GM10266 (cell line): ENCODE data around the gene SMURF1.
A peak's percentile ranks its signal among the peaks of the same experiment; 100 is the strongest.
"Not testable (repeated sequence)": the region's sequence is repeated elsewhere in the genome, so short reads cannot be mapped to it uniquely, and the experiment has no call there.

Experiments
- DNase-seq: peaks from one replicate; pipeline ENCODE4 v3.0.0; 2012; ENCODE audit errors: extremely low spot score
- TF ChIP-seq, protein P1 (sequence below): IDR thresholded peaks from 2 replicates; pipeline ENCODE4 v1.5.1; 2012; ENCODE audit warnings: mild to moderate bottlenecking, low read depth; ENCODE audit not compliant: control insufficient read depth, insufficient read depth; ENCODE audit errors: missing control alignments

The SMURF1 gene

DNA sequence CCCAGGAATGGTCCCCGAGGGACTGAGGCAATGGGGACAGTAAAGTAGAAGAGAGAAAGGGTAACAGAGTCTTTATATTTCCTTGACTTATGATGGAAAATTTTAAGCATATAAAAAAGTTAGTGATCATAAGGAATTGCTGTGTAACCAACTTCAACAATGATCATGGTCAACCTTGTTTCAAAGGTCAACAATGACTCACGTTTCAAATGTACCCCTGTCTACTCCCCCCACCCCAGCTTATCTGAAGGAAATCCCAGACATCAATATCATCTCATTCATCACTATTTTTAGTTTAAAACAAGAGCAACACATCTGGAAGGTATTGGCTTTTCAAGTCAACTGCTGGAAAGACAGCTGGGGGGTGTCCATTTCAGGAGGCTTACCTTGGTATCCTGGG is 92.9 kb downstream of the SMURF1 start:
- DNase-seq: no peak
- TF ChIP-seq, protein P1, sequence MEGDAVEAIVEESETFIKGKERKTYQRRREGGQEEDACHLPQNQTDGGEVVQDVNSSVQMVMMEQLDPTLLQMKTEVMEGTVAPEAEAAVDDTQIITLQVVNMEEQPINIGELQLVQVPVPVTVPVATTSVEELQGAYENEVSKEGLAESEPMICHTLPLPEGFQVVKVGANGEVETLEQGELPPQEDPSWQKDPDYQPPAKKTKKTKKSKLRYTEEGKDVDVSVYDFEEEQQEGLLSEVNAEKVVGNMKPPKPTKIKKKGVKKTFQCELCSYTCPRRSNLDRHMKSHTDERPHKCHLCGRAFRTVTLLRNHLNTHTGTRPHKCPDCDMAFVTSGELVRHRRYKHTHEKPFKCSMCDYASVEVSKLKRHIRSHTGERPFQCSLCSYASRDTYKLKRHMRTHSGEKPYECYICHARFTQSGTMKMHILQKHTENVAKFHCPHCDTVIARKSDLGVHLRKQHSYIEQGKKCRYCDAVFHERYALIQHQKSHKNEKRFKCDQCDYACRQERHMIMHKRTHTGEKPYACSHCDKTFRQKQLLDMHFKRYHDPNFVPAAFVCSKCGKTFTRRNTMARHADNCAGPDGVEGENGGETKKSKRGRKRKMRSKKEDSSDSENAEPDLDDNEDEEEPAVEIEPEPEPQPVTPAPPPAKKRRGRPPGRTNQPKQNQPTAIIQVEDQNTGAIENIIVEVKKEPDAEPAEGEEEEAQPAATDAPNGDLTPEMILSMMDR: no peak

DNA sequence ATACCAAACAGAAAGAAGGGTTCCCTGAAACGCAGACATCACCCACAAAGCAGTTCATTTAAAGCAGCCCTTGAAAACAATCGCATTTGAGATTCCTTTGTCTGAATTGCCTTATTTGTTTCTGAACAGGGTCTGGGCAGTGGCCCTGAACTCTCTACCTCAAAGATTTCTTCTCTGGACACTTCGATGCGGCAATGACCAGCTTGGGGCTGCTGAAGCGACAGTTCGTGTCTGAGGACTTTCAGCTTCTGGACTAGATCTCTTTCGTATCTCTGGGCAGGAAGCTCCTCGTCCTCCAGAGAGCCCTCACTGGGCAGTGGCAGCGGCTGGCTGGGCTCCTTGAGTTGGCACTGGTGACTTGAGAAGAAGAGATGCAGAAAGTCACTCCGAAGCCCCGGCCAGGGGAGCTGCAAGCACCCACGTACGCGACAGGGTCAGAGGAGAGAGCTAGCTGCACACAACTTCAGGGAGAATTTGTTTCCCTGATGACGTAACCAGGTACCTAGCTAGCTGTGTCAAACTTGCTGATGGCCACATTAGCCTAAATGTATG is 96.3 kb downstream of the SMURF1 start:
- TF ChIP-seq, protein P1: no peak
- DNase-seq: no peak

DNA sequence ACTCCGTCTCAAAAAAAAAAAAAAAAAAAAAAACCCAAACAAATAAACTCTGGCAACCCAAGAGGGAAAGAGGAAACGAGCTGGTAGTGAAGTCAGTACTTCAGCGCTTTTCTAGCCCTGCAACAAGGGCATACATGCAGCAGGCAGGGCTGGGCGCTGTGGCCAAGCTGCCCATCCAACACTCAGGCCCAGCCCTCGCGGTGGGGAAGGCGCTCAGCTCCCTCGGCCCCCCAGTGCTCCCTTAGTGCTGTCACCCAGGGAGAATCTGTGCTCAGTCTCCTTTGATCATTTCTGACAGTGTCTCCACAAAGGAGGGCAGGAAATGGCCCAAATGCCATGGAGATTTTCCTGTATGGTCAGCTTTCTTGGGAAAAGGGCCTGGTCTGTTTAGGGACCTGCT is 97.2 kb downstream of the SMURF1 start:
- TF ChIP-seq, protein P1: no peak
- DNase-seq: no peak

DNA sequence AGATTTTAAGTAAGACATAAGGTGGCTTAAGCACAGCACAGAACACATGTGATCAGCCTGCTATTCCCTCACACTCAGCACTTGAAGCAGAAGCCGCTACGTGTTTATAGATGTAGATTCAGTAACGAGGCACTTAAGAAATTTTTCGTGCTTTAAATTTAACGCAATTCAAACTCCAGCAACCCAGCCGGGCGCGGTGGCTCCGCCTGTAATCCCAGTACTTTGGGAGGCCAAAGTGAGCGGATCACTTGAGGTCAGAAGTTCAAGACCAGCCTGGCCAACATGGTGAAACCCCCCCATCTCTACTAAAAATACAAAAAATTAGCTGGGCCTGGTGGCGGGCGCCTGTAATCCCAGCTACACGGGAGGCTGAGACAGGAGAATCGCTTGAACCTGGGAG is 97.6 kb downstream of the SMURF1 start:
- not testable (repeated sequence) for DNase-seq

DNA sequence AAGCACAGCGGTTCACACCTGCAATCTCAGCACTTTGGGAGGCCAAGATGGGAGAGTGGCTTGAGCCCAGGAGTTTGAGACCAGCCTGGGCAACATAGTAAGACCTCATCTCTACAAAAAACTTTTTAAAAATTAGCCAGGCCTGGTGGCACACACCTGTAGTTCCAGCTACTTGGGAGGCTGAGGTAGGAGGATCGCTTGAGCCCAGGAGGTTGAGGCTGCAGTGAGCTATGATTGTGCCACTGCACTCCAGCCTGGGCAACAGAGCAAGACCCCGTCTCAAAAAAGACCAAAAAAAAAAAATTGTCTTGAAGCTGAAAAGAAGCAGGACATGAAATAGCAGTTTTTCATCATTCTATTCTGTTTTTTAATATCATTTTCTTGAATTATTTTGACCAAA is 99.0 kb downstream of the SMURF1 start:
- not testable (repeated sequence) for DNase-seq

DNA sequence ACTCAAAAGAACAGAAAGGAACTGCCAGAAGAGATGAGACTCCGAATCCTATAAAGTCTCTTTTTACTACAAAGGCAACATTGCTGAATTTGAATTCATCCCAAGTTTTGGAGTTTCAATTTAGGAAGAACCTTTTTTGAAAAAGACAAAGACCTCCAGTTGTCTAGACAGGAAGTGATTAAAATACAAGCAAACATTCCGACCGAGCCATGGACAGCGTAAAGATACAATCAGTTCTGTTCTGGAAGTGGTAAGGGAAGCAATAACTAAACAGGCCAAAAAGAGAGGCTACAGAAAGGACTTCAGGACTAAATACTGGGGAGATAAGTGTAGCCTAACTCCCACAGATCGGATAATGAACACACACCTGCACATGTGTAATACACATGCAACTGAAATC is 101.0 kb downstream of the SMURF1 start:
- DNase-seq: no peak

DNA sequence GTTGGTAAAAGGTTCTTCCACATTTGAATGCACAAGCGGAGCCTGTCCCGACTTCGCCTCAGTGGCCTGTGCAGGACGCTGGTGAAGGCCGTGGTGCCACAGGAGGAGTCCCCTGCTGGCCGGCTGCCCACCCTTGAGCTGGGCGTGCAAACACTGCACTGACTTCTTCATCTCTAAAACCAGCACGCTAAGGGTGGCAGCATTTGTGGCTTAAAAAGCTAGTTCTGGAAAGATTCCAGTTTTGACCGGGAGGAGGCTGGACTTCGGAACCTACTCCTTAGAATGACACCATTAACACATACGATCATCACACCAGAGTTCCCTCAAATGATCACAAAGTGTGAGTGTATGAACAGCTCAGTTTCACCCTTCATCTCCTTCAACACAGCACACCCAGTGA is 102.4 kb downstream of the SMURF1 start:
- no peak for DNase-seq
- TF ChIP-seq, protein P1: no peak

More for the DNA sequence above, 101.0 kb downstream of the SMURF1 start:
- TF ChIP-seq, protein P1: no peak

DNA sequence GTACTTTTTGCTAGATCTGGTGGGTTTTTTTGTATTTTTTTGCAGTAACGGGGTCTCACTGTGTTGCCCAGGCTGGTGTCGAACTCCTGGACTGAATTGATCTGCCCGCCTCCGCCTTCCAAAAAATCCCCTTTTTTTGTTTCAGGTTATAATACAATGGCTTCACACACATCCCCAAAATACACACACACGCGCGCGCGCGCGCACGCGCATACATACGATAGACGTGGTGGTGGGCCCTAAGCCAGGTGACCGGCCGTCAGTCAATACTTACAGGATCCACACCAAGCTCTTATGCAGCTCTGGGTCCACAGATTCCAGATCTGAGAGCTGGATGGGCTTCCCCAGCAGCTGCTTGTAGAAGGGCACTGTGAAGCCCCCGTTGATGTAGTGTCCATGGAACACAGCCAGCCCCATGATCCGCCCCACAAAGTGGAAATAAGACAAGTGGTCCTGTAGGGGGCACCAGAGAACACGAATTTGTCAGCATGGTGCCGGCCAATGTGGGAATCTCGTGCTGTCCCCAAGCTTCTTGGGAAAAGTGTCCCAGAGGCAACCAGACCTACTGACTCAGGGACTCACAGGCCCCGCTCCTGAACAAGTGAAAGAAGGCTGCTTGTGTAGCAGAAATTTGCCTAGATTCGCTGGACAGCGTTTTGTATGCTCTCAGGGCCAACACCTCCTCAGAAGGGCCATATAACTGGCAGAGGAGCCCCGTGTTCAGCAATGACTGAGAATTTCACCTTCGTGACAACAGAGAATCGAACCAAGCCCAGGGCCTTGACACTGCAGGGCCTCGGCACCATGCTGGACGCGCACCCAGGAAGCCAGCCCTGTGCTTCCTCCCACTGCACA is 103.6 kb downstream of the SMURF1 start:
- TF ChIP-seq, protein P1: peak; percentile 75
- peak; percentile 79 for DNase-seq
